Stimulated activated CD8-positive, alpha-beta memory T cell treated with anti-CD3 and anti-CD28 coated beads, Interleukin-2, amount 100 ng/mL, for 1 hour (primary cell): ENCODE measurements around the gene THPO.

ENCODE experiments used
- DNase-seq, 2 donors: peaks; one replicate each; pipeline ENCODE4 v3.0.0-alpha.2; 2020; ENCODE audit warnings: low read depth in 2 of 2

The THPO gene

DNA sequence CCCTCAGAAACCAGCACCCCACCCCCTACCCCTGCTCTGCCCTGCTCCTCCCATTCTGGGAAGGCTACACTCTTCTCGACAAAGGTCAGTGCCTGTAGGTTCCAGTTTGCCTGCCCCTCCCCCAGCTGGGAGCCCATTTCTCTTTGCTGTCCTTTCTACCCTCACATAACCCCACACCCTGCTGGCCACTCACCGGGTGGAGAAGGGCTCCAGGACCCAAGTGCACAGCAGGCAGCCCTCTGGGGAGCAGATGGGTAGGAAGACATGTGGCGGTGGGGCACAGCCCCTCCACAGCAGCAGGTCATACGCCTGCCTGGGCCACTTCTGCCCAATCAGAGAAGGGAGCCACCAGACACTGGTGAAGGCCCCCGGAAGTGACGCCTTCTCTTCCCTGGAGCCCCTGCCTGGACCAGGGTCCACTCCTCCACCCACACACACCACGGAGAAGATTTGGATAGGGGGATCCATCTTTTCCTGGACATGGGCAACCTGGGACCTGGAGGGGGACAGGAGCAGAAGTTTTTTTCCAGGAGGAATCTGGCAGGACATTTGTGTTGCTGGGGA is at the start of gene THPO:
Gene THPO, minus strand, starts transcription at position 326 of the 564 bp plus-strand sequence. CDS start 1,948 bp downstream, outside the sequence.
- no peak for DNase-seq

GRCh38 chr3:184426691-184427141 is 48.7 kb upstream of the THPO start:
- DNase-seq, result no peak

- no peak for DNase-seq
Observed at GRCh38 chr3:184423561-184423960, 45.6 kb upstream of the THPO start.

DNA sequence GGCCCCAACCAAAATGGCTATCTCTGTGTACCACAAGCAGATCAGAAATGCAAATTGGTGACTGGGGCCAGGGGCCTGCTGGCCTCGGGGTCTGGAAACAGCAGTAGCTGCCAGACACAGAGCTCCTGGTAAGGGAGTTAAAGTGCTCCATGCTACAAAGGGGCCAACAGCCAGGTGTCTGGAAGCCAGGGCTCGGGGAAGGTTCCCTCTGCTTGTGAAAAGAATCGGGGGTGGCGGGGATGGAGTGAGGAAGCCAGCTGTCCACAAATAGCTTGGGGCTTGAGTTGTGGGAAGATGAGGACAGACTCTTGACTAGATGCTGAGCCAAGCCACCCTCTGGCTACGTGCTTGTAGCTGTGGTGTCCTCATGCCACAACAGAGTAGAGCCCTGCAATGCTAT is 41.2 kb upstream of the THPO start:
- no peak for DNase-seq

DNA sequence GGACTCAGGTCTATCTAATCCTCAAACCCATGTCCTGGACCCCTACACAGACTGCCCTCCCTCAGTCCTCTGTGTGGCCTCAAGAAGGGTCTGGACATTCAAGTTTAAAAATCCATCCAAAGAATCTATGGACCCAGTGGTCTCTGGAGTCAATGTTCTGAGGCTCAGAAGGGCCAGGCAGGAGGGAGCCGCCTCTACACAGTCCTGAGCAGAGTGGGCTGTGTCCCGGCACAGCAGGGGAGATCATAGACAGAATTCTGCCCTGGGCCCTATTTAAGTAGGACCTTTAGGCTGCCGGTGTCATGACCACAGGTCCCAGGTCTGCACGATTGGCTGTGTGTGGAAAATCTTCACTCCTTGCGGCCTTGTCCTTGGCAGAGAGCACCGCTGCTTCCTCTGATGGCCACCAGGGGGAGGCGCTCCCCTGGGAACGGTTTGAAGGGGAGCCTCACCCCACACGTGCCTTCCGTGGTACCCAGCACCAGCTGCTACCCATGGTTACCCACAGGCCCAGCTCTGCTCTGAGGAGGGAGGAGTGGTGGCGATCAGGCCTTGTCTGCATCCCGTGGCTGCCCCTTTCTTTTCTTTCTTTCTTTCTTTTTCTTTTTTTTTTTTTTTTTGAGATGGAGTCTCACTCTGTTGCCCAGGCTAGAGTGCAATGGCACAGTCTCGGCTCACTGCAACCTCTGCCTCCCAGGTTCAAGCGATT is 39.8 kb upstream of the THPO start:
- peak; percentile 32 to 41 for DNase-seq

GRCh38 chr3:184415203-184415490 is 37.1 kb upstream of the THPO start:
- no peak for DNase-seq

GRCh38 chr3:184414418-184415202 is 36.6 kb upstream of the THPO start:
- no peak for DNase-seq

GRCh38 chr3:184409946-184410500 is 32.0 kb upstream of the THPO start:
- DNase-seq, result no peak

- DNase-seq, result no peak
Observed at GRCh38 chr3:184409331-184409926, 31.4 kb upstream of the THPO start.

- DNase-seq, result no peak
Observed at GRCh38 chr3:184405075-184406030, 27.3 kb upstream of the THPO start.

DNA sequence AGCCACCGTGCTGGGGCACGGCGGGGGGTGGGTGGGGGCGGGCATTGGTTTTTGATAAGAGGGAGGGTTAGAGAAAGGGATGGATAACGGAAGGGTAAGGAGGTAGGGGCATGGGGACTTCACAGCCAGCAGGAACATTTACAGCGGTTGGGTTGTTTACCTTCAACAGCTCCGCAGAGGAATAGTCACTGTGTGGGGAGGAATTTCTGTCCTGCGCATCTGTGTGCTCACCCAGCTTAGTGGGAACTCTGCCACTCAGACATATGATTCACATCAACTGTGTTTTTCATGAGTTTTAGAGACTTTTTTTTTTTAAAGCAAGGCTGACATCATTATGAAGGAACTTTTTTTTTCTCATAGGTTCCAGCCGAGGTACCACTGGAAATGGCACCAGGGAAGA is 21.4 kb upstream of the THPO start:
- no peak for DNase-seq

DNA sequence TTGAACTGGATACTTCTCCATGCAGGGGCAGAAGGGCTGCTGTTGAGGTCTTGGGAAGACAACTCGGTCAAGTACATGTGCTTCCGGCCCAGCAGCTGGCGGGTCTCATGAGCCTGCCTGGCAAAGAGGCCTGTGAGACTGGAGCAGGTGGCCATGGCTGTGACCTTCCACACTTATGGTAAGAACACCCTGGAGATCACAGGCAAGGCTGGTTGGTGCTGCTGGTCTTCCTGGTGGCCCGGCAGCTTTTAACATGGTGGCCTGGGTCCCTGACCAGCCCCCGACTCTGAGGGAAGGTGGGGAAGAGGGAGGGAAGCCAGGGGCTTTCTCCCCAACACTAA is 17.3 kb upstream of the THPO start:
- no peak for DNase-seq

GRCh38 chr3:184391266-184391665 is 13.3 kb upstream of the THPO start:
- DNase-seq, result no peak

- DNase-seq, result no peak
Observed at GRCh38 chr3:184389935-184390528, 12.0 kb upstream of the THPO start.

GRCh38 chr3:184389384-184389783 is 11.4 kb upstream of the THPO start:
- no peak for DNase-seq

DNA sequence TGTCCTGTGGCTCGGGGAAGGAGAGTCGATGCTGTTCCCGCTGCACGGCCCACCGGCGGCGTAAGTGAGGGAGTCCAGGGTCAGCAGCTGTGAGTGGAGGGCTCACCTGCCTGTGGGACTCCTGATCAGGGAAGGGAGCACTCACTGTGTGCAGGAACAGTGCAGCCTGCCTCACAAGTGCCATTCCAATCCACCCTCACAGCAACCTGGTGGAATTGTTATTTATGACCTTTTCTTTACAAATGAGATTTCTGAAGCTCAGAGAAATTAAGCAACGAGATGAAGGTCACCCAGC is 10.9 kb upstream of the THPO start:
- DNase-seq, result no peak

DNA sequence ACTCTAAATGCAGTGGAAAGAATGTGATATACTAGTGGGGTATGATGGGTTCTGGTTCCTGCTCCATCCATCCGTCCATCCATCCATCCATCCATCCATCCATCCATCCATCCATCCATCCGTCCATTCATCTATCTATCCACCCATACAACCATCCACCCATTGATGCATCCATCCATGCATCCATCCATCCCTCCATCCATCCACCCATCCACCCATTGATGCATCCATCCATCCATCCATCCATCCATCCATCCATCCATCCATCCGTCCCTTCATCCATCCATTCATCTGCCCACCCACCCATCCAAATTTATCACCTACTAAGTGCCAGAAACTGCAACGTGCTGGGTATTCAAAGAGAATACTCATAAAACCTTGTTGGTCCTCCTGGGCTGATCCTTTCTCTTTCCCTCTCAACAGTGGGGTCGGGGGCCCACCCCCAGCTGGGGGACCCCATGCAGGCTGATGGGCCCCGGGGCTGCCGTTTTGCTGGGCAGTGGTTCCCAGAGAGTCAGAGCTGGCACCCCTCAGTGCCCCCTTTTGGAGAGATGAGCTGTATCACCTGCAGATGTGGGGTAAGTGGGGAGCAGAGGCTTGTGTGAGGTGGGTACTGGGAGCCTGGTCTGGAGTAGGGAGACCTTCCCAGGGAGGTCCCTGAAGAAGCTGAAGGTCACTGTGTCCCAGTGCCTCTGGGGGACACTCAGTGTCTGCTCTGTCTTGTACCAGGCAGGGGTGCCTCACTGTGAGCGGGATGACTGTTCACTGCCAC is 10.3 kb upstream of the THPO start:
- DNase-seq, result no peak

DNA sequence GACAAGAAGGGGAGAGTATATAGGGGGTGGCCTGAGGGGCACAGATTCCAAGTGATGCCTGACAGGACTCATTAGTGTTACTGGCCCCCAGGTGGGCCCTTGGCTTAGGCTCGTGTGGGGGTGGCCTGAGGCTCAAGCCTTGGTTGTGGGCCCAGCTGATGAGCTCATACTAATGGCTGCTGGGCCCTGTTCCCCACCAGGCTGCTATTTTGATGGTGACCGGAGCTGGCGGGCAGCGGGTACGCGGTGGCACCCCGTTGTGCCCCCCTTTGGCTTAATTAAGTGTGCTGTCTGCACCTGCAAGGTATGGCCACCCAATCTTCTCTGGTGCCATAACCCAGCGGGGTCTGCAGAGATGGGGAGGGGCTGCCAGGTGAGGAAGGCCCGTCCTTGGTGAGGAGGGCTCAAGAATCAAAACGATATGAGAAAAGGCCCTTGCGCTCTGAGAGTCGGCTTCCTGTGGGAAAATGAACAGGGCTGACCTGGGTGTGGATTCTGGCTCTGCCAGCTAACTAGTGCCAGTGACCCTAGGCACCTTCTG is 9.2 kb upstream of the THPO start:
- DNase-seq, result no peak

- DNase-seq, result no peak
Observed at GRCh38 chr3:184386047-184386806, 8.2 kb upstream of the THPO start.
